HG02884 (cell line): ENCODE data around the gene TRIOBP.
A peak's percentile ranks its signal among the peaks of the same experiment; 100 is the strongest.

Experiments used
- ATAC-seq: cut with Tn5 transposase; IDR thresholded peaks from one replicate; pipeline ENCODE4 v1.9.1; 2021; ENCODE audit warnings: mild to moderate bottlenecking, moderate library complexity; ENCODE audit not compliant: unreplicated experiment

The TRIOBP gene

DNA sequence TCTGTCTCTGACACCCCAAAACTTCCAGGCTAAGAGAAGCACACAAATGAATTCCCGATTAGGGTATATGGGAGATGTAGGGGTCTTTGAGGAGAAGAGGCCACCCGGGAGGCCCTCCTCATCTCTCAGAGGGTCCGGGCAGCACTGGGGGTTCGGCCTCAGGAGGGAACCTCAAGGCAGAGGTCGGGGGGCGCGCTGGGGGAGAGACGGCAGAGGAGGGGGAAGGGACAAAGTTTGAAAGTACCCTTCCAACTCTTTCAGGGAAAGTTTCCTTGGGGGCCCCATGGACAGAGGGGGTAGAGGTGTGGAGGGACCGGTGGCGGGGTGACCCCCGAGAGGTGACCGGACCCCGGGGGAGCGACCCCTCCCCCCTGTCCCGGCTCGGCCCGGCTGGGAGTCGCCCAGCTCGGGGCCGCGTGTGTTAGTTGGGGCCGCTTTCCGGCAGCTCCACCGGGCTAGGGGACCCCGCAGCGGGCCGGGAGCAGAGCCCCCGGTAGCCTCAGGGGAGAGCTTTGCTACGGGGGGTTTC is 107.6 kb downstream of the TRIOBP start:
- ATAC-seq, result no peak

DNA sequence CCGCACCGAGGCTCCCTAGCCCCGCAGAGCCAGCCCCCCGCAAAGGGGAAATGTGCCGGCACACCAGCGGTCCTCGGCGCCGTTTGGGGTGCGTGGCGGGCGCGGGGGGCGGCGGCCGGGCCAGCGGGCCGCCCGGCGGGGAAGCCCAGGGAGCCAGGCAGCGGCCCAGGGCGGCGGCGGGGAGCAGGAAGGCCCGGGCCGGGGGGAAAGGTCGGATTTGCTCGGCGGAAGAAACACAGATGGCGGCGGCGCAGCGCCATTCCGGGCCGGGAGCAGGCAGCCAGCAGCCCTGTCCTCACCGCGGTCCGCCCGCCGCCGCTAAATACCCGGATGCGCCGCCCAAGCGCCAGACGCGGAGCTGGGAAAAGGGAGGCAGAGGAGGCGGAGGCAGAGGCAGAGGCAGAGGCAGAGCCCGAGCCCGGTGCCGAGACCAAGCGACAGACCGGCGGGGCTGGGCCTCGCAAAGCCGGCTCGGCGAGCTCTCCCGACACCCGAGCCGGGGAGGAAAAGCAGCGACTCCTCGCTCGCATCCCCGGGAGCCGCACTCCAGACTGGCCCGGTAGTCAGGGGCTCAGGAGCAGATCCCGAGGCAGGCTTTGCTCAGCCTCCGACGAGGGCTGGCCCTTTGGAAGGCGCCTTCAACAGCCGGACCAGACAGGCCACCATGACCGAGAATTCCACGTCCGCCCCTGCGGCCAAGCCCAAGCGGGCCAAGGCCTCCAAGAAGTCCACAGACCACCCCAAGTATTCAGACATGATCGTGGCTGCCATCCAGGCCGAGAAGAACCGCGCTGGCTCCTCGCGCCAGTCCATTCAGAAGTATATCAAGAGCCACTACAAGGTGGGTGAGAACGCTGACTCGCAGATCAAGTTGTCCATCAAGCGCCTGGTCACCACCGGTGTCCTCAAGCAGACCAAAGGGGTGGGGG is 108.3 kb downstream of the TRIOBP start:
- ATAC-seq, result no peak

DNA sequence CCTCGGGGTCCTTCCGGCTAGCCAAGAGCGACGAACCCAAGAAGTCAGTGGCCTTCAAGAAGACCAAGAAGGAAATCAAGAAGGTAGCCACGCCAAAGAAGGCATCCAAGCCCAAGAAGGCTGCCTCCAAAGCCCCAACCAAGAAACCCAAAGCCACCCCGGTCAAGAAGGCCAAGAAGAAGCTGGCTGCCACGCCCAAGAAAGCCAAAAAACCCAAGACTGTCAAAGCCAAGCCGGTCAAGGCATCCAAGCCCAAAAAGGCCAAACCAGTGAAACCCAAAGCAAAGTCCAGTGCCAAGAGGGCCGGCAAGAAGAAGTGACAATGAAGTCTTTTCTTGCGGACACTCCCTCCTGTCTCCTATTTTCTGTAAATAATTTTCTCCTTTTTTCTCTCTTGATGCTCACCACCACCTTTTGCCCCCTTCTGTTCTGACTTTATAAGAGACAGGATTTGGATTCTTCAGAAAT is 109.0 kb downstream of the TRIOBP start:
- ATAC-seq, result no peak

DNA sequence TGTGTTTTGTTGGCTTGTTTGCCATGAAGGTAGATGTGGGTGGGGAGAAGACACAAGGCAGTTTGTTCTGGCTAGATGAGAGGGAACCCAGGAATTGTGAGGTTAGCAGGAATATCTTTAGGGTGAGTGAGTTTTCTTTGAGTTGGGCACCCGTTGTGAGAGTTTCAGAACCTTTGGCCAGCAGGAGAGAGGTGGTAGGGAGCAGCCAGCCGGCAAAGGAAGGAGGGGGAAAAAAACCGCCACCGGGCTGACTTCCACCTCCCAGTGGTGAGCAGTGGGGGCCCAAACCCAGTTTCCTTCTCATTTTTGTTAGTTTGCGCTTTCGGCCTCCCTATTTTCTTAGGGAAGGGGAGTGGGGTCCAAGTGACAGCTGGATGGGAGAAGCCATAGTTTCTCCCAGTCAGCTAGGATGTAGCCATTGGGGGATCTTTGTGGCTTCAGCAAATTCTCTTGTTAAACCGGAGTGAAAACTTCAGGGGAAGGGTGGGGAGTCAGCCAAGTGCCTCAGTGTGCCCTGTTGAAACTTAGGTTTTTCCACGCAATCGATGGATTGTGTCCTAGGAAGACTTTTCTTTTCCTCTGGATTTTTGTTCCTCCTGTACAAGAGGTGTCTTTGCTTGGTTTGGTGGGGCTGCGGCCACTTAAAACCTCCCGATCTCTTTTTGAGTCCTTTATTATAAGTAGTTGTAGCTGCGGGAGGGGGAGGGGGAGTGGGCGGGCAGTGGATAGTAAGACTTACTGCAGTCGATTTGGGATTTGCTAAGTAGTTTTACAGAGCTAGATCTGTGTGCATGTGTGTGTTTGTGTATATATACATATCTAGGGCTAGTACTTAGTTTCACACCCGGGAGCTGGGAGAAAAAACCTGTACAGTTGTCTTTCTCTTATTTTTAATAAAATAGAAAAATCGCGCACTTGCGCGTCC is 109.8 kb downstream of the TRIOBP start:
- no peak for ATAC-seq

DNA sequence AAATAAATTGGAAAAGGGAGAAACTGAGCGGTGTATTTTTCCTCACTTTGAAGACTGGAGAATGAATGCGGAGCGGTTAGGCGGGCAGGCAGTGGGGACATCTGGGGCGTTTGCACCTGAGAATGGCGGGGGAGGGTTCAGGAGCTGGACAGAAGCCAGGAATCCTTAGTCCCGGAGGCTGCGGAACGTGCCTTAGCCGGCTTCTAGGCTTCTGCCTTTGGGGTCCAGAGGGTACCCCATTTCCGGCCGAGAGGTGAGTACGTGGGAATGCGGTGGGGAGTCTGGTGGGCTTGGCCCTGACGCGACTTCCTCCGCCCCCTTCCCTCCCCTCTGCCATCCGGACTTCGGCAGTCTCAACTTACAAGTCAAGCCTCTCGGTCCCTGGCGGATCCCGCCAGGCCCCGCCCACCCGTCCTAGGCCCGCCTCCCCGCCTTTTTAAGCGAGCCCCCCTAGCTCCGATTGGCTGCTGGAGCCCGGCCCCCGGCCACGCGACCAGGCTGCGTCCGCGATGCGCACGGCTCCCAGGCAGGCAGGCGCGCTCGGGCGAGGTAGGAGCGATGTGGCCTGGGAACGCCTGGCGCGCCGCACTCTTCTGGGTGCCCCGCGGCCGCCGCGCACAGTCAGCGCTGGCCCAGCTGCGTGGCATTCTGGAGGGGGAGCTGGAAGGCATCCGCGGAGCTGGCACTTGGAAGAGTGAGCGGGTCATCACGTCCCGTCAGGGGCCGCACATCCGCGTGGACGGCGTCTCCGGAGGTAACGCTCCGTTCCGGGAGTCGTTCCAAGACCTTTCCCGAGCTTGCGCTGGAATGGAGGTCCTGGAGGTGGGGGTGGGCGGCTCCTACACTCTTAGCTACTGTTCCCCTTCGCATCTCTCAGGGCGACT is 110.8 kb downstream of the TRIOBP start, which contains the start of gene GCAT:
Gene GCAT, plus strand, starts transcription at position 525 of the 884 bp plus-strand sequence. Its CDS starts 34 bp downstream, at position 559.
- ATAC-seq, result peak; percentile 64

DNA sequence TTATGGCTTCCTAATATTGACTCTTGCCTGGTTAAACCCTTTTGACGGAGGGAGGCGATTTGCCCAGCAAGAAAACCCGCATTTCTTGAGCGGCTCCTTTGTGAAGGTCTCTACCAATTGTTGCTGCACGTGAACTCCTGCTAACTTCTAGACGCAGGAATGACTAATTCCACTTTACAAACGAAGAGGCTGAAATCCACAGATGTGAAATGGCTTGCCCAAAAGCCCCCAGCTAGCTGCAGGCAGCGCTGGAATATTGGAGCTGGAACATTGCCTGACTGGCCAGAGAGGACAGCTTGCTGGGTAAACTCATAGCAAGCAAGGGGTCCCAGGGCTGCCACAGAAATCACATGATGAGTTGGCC is 111.4 kb downstream of the TRIOBP start:
- ATAC-seq, result no peak

DNA sequence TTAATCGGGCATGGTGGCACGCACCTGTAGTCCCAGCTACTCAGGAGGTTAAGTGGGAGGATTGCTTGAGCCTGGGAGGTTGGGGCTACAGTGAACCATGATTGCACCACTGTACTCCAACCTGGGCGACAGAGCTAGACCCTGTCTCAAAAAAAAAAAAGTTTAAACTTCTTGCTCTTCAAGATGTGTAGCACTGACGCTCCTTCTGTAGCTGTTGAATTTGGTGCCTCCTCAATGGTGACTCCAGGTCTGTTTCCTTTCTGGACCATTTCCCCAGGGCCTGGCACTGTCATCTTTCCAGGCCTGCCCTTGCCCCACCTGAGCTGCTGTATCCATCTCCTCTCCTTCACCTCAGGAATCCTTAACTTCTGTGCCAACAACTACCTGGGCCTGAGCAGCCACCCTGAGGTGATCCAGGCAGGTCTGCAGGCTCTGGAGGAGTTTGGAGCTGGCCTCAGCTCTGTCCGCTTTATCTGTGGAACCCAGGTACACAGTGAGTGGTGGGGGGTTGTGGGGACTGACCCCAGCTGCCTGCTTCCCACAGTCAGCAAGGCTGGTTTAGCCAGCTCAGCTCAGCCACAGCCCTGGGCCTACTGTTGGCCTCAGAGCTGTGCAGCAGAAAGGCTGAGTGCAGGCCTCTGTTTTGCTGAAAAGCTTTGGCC is 113.0 kb downstream of the TRIOBP start:
- no peak for ATAC-seq

DNA sequence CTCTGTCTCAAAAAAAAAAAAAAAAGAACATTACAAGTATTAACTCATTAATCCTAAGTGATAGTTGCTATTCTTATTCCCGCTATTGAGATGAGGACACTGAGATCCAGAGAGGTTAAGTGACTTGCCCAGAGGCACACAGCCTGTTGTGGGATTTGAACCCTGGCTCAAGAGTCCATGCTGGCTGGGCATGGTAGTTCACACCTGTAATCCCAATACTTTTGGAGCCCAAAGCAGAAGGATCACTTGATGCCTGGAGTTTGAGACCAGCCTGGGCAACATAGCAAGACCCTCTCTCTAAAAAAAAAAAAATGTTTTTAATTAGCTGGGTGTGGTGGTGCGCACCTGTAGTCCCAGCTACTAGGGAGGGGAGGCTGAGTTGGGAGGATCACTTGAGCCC is 115.0 kb downstream of the TRIOBP start:
- ATAC-seq, result no peak

DNA sequence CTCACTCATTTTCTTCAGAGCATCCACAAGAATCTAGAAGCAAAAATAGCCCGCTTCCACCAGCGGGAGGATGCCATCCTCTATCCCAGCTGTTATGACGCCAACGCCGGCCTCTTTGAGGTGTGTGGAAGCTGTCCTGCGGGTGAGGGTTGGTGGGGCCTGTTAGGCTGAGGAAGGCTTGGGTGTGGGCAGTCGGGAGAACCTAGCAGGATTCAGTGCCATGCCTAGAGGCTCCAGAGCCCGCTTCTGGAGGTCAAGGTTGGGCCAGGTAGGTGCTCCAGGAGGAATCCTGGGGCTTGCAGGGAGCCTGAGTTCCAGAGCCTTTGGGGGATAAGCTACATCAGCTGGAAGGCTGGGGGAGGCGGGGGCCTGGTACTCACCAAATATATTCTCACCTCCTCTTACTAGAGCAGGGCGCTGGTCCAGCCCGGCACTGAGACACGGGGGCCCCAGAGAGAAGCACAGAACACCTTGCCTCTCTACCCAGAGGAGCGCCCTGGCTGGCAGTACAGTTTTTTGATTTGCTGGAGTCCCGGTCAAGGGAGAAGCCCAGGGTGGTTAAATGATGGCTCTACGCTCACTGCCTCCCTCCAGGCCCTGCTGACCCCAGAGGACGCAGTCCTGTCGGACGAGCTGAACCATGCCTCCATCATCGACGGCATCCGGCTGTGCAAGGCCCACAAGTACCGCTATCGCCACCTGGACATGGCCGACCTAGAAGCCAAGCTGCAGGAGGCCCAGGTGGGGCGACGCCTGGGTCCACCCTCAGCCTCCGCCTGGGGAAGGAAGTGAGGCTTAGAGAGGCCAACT is 116.2 kb downstream of the TRIOBP start:
- no peak for ATAC-seq

DNA sequence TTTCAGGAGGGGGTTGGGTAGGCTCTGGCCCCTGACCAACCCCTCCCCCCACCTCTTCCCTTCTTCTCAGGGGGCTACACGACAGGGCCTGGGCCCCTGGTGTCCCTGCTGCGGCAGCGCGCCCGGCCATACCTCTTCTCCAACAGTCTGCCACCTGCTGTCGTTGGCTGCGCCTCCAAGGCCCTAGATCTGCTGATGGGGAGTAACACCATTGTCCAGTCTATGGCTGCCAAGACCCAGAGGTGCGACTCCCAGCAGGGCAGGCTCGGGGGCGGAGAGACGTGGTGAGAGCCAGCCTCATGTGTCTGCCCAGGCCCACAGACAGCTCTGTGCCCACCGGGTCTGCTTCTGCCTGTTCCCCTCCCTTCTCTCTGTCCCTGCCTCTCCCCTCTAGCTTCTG is 118.7 kb downstream of the TRIOBP start:
- no peak for ATAC-seq

DNA sequence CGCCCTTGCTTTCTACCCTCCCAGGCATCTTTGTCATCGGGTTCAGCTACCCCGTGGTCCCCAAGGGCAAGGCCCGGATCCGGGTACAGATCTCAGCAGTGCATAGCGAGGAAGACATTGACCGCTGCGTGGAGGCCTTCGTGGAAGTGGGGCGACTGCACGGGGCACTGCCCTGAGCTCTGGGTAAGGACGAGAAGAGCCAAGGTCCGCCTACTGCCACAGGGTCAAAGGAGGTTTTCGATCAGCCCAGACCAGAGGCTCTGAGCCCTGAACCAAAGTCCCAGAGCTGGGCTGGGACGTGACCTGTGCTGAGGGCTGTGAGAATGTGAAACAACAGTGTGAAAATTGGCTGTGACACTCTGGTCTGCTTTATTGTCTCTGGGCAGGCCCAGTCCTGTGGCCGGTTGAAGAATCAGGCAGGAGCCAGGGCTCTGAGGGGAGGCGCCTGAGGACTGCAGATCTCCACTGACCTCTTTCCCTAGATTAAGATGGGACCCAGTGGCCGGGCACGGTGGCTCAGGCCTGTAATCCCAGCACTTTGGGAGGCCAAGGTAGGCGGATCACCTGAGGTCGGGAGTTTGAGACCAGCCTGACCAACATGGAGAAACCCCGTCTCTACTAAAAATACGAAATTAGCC is 119.8 kb downstream of the TRIOBP start:
- ATAC-seq, result no peak

DNA sequence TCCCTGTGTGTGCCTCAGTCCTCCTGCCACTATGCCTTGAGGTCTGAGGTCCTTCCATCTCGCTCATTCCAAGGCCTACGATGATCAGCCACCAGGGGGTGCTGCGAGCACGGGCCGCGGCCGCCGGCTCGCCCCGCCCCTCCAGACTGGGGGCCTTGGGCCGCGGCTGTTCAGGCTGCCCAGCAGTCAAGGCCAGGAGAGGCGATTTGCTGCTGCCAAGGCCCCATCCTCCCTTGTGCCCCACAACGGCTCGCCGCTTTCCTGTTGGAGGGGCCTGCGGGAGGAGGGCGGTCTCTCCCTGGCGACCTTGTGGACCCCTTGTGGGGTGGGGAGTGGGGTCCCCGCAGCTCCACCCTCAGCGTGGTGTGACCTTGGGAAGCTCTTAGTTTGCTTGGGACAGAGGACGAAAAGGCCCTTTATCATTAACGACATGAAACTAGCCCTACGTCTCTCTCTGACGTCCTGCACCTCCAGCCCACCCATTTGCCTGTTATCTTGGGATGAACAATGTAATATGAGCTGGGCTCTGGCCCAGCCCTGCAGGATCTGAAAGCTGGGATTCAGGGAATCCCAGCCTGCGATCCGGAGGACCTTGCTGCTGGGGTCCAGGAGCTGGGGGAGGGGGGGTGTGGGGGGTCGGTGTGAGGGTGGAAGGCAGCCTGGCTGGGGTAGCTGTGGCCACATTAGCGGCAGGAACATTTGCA is 121.0 kb downstream of the TRIOBP start:
- ATAC-seq, result no peak

DNA sequence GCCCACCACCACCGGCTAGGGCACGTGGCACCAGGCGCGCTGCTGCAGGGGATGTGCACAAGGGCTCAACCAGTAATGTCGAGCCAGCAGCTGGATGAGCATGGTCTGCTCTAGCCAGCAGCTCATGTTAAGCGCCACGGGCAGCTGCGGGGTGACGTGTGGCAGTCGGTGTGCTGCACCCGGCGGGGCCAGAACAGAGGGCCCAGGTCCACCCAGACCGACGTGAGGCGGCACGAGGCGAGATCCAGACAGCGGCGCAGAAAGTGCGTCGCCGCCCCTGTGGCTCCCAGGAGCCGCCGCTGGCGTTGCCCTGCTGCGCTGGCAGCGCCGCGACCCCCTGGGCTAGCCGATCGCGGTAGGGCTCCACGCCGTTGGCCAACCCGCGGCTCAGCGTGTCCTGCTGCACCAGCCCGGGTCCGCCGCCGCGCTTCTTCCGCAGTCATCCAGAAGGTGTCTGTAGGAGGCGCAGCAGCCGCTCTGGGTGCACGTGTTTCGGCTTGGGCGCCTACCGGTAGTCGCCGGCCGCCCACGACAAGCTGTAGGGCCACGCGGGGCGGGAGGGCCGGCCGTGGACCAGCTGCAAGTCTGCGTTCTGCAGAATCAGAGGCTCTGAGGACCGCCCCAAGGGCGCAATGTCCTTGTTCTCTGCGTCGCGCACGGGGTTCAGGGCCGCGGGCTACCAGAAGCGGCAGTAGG is 121.7 kb downstream of the TRIOBP start:
- ATAC-seq, result no peak

DNA sequence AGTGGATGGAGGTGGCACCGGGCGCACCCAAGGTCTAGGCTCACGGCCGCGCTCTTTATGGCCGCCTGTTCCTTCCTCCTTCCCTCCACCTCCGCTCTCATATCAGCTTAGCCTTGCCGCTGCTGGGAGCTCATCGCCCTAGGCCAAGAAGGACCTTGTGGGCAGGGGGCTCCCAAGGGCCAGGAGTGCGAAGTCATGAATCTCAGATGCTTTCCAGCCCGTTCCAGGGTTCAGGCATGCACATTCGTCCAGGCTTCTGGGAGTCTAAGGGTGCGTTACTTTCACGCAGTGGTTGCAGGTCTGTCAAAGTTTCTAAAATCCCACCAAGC is 122.2 kb downstream of the TRIOBP start:
- ATAC-seq, result no peak

DNA sequence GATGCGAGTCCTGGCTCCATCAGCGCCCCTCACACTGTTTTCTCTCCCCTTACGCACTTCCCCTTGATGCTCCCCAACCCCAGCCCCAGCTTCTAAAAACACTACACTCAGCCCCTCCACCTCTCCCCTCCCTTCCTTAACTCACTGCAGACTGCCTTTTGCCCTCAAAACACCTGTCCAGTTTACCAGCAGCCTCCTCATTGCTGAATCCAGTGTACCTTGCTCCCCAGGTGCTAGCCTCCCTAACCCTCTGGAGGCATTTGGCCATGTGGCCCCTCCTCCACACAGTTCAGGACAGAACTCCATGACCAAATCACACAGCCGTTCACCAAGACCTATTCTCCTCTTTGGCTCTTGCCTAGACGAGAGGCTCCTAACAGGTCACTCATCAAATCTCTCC is 123.5 kb downstream of the TRIOBP start:
- no peak for ATAC-seq

DNA sequence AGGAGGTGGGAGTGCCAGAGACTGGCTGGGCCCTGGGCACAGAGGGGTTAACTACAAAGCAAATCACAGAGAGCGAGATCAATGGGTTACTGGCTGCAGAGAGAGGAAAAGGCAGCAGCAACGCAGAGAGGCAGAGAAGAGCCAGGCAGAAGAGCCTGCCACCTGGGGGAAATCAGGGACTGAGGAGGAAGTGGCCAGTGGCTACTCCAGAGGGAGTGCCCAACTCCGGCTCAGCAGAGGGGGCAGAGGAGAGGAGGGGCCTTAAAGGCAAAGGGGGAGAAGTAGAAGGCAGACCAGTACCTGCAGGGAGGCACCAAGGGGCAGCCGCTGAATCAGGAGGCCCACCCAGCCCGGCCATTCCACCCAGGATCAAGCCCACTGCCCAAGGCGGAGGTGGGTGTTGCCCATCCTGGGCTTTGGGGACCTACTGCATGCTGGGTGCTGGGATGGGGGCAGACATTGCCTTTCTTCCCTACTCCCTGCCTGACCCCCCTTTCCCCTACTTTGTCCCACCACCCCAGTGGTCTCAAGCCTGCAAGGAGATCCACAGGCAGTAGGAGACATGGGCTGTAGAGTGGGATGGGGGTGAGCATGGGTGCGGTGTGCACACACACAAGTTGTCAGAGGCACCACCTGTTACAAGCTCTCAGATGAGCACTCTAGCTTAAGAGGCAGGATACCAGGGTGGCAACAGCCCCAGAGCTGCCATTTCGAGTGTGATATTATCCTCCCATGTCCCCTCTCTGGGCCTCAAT is 125.4 kb downstream of the TRIOBP start:
- no peak for ATAC-seq
